NCI-H1417 treated with DMSO at 0.1 percent for 48 hours (cell line): Measurements from ENCODE around the gene SLC7A14.

Experiments used
- DNase-seq: peaks from one replicate; lab custom pipeline; 2025; lab: John Stamatoyannopoulos, UW

SLC7A14 gene

GRCh38 chr3:170585937-170586310, at the start of gene SLC7A14:
Gene SLC7A14 (minus strand): TSS chr3:170586075. CDS start chr3:170526936, 59,139 bp downstream.
- no peak for DNase-seq

DNA sequence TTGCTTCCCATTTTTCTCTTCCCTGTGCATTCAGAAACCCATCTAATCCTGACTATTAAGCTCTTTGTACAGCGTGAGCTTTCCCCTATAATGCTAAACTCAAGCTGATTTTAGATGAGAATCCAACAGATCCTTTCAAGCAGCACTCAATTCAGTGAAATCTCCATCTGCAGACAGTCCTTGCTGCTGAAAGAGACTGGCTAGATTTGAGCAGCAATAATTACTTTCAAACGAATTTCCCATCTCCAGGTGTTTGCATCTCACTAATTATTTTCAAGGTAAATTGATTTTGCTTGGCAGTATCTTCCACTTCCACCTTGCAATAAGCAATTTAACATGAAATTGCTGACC, 49.5 kb upstream of the SLC7A14 start:
- DNase-seq: no peak

- DNase-seq: no peak
Observed at GRCh38 chr3:170634663-170635384, 48.9 kb upstream of the SLC7A14 start.

- DNase-seq: no peak
Observed at GRCh38 chr3:170633573-170633972, 47.7 kb upstream of the SLC7A14 start.

GRCh38 chr3:170632780-170633179, 46.9 kb upstream of the SLC7A14 start:
- no peak for DNase-seq

DNA sequence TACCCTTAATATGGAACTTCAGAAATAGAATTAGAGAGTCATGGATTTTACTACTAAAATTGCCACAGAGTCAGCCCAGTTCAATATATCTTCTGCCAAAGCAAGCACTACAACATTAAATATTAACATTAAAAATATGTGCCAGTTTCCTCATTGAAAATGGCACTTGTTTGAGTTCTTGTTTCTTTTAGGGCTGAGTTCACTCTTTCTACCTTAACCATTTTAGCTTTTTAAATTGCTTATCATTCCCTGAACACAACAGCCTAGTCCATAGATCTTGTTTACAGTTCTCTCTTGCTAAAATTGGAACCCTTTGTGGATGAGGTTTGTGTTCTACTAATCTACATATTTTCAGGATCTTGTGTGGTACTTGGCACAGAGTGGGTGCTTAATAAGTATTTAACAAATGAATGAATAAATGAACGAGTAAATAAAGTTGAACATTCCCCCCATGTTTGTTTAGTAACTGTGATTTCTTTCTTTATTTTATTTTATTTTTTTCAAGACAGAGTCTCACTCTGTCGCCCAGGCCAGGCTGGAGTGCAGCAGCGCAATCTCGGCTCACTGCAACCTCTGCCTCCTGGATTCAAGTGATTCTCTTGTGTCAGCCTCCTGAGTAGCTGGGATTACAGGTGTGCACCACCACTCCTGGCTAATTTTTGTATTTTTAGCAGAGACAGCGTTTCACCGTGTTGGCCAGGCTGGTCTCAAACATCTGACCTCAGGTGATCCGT, 46.0 kb upstream of the SLC7A14 start:
- no peak for DNase-seq

DNA sequence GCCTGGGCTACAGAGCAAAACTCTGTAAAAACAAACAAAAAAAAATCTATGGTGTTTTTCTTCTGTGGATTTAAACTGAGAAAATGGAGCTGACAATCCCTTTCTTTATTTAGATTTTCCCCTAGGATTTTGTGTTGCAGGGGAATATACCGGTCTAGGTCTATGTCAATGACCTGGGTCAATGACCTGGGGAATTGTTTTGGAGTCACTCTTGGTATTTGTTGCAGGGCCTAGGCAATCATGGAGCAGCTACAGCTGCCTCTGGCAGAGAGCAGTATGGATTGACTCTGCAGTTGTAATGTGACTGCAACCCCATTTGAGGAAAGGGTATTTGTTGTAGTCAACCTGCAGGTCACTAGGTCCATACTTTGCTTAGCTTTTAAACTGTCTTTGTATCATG, 37.6 kb upstream of the SLC7A14 start:
- no peak for DNase-seq

DNA sequence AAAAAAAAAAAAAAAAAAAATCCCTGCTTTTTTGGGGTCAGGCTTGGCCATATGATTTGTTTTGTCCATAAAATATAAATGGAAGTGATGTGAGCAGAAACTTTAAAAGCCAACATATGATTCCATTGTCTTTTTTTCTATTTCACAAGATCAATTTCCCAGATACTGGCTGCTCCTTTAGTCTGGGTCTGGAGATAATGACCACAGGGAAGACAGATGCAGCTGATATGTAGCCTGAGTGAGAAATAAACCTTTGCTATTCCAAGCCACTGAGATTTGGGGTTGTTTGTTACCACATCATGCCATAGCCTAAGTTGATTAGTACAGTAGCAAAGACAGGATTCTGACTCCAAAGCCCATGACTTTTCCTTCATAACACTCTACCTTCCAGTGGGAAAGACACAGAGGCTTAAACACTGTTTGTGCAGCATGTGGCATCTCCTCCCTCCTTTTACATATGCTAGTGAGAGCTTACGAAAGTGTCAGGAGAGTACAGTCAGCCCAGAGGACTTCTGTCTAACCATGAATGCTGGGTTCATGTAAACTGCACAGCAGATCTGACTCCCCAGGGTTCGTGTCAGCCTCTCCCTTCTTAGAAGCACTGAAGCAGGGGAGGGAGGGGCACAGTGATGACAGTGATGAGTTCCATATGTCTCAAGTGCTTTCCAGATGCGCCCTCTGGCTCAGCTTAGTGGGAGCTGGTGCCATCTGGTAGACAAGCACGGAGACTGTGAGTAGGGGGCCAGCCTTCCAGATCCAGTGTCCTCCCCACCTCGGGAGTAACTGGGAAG, 36.7 kb upstream of the SLC7A14 start:
- no peak for DNase-seq

DNA sequence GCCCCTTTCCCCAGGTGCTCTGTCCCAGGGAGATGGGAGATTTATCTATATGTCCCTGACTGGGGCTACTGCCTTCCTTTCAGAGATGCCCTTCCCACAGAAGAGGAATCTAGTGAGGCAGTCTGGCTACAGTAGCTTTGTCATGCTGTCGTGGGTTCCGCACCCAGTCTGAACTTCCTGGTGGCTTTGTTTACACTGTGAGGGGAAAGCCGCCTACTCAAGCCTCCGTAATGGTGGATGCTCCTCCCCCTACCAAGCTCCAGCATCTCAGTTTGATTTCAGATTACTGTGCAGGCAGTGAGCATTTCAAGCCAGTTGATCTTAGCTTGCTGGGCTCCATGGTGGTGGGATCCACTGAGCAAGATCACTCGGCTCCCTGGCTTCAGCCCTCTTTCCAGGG, 35.4 kb upstream of the SLC7A14 start:
- DNase-seq: no peak

DNA sequence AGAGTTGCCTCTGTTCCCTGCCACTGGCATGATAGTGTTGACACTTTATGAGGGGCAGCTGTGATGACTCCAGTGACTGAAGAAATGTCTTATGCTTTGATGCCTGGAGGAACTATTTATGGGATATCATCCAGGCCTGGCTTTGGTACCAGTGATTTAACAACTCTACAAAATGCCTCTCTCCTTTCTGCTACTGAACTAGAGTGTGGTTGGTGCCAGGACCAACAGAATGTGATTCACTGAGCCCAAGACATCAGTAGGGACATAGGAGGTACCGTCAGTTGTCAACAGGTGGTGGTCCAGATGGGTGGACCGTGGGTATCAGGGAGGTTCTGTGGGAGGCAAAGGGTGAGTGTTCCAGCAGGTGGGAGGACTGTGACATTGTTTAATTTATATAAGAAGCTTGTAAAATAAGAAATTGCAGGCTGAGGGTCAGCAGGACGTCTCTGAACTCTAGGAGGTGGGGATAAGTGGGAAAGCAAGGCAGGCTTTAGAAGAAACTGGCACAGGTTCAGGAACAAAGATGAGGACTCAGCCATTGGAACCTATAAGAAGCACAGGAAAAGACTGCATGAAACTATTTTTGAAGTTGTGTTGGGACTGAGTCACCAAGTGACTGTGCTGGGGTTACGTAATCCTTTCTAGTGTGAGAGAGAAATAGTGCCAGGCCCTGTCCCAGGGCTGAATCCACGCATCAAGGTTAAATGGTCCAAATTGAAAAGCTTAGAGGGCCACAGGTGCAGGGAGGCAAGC, 28.5 kb upstream of the SLC7A14 start:
- DNase-seq: no peak

- no peak for DNase-seq
Observed at GRCh38 chr3:170611751-170612150, 25.9 kb upstream of the SLC7A14 start.

DNA sequence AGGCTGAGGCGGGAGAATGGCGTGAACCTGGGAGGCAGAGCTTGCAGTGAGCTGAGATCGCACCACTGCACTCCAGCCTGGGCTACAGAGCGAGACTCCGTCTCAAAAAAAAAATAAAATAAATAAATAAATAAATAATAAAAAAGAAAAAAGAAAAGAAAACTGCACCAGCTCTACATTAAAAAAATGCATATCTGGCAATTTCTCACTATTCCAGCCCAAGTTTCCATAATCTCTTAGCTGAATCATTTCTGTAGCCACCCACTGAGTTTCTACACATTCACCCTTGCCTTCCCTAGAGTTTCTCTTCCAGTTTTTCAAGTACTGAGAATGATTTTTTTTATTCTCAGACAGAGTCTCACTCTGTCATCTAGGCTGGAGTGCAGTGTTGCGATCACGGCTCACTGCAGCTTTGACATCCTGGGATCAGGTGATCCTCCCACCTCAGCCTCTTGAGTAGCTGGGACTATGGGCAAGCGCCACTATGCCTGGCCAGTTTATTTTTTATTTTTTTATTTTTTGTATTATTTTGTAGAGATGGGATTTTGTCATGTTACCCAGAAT, 24.5 kb upstream of the SLC7A14 start:
- DNase-seq: no peak

DNA sequence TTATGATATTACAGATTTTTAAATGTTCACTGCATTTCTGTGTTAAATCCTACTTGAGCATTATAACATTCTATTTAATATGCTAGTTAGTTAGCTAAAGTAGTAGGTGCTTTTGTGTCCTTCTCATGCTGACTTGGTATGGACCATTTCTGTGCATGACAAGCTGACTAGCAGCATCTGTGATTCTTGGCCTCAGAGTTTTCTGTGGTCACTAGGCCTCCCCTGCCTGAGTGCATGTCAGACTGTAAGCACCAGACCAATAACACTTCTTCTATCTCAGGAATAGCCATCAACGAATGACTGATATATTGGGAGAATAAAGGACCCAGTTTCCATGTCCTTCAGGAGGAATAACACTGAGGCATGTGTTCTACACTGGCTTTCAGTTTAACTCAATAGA, 22.6 kb upstream of the SLC7A14 start:
- no peak for DNase-seq

DNA sequence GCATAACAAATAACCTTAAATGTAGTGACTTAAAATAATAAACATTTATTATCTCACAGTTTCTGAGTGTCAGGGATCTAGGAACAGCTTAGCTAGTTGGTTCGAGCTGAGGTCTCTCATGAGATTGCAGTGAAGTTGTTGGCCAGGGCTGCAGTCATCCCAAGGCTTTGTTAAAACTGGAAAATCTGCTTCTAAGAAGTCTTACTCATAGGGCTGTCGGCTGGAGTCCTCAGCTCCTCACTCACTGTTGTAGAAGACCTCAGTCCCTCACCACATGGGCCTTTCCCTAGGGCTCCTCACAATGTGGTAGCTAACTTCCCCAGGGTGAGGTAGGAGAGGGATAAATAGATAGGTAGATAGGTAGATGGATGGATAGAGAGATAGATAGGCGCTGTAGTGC, 20.8 kb upstream of the SLC7A14 start:
- no peak for DNase-seq

DNA sequence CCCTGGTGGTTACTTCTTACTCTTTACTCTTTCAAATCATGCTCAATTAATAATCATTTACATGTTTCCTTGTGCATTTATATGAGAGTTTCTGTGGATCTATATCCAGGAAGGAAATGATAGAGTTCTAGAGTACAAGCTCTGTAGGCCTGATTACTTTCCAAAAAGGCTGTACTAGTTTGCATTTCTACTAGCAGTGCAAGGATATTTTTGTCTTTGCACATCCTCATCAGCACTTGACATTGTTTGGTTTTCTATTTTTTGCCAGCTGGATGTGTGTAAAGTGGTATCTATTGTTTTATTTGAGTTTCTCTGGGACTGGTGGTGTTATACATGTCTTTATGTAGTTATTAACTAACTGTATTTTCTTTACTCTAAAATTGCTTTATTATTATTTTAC, 19.6 kb upstream of the SLC7A14 start:
- no peak for DNase-seq

DNA sequence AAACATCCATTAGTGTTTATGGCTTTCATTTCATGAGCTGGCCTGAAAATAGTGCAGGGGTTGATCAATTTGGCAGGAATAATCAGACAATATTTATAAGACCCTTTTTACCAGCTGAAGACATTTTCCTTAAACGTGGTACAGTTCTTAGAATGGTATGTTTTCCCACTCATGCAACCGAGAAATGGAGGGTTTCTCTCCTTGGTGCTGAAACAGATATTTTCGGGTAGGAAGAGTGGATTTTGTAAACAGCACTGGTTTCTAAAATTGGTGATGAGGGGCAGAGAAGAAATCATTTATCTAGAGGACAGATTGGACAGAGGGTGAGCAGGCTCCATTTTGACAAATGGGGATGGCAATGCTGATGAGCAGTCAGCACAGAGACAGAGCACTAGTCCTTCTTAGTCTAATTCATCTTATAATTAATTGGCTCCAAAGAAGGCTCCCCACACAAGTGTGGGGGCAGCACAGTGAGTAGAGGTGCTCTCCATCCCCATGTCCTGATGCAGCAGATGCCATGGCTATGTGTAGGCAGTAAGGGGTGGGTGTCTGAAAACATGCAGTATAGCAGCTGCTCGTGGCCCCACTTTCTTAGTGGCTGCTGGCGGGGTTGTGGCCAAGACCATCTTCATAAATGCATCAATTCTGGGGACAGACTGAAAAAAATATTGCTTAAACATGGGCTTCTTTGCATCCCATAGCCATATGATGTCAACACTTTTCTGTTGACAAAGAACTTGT, 18.1 kb upstream of the SLC7A14 start:
- no peak for DNase-seq

DNA sequence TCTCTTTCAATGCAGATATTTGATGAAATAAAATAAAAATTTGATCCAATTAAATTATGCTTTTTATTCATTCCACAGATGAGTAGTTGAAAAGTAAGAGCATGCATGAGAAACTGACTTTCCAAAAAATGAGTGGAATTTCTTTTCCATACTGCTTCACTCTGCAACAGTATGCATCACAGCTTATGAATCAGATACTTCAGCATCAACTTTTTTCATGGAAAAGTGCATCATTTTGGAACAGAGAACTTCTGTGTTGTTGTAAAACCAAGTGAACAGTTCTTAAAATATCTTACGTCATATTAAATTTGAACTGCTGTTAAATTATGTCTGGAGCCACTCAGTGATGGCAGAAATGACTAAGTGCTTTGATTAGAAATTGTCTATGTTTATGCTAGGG, 16.7 kb upstream of the SLC7A14 start:
- no peak for DNase-seq

DNA sequence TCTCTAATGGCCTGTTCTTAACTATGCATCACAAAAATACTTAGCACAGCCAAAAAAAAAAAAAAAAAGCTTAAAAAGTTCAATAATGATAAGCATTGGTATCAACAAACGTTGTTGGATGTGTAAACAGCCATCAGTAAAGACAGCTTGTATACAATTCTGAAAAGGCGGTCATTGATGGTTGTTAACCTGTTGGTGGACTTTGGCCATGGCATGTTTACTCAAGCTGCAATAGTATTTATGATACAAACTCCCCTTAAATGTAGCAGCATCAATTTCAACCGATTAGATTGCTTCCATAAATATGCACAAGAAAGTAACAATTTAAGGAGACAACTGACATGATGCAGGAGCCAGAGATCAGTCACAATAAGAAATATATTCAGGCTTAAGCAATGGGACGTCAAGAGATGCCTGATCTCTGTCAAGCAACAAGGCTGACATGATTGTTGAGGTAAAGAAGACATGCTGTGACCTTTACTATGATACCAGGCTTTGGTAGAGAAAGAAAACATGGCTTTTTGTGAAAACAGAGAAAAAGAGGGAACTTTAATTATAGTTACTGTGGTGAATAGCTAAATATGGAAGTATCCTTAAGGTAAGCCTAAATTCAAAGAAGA, 14.2 kb upstream of the SLC7A14 start:
- no peak for DNase-seq

- no peak for DNase-seq
Observed at GRCh38 chr3:170599091-170599490, 13.2 kb upstream of the SLC7A14 start.

DNA sequence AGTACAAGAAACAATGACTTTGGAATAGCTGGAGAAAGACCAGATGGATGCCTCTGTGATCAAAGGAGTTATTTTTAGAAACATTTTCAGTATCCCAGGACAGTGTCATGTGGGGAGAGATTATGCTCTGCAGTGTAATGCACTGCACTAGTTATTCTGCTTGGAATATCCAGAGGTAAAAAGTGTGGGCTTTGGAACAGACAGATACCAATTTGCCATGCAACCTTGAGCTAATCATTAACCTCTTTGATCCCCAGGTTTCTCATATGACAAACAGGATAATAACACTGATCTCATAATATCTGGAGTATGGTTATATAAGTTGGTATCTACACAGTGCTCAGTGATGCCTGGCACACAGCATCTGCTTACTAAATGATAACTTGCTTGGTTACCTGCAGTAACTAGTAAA, 12.2 kb upstream of the SLC7A14 start:
- DNase-seq: no peak

DNA sequence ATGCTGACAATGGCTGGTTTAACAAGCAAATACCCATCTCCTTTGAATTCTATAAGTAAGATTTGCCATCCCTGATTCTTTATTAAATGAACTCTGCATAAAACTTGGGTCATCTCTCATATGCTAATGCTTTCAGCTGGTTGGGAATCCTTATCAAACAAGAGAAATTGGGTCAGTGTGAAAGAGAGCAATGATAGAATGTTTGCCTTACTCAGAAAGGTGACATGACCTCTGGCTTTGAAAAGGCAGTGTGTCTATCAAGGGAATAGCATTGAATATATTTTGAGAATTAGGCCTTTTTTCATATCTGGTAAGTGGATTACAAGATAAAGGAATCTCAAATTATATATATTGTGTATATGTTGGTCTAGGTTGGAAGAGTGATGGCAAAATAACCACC, 8.7 kb upstream of the SLC7A14 start:
- DNase-seq: no peak
